GM20000 (cell line): ENCODE data around the gene MYO5B.

Experiments
- DNase-seq: peaks from one replicate; pipeline ENCODE4 v3.0.0; 2012; ENCODE audit warnings: low spot score
- TF ChIP-seq, protein P1 (sequence below): IDR thresholded peaks from 2 replicates; pipeline ENCODE4 v1.5.1; 2012; ENCODE audit warnings: mild to moderate bottlenecking, control low read depth; ENCODE audit errors: extremely low read depth, missing control alignments

Gene MYO5B

DNA sequence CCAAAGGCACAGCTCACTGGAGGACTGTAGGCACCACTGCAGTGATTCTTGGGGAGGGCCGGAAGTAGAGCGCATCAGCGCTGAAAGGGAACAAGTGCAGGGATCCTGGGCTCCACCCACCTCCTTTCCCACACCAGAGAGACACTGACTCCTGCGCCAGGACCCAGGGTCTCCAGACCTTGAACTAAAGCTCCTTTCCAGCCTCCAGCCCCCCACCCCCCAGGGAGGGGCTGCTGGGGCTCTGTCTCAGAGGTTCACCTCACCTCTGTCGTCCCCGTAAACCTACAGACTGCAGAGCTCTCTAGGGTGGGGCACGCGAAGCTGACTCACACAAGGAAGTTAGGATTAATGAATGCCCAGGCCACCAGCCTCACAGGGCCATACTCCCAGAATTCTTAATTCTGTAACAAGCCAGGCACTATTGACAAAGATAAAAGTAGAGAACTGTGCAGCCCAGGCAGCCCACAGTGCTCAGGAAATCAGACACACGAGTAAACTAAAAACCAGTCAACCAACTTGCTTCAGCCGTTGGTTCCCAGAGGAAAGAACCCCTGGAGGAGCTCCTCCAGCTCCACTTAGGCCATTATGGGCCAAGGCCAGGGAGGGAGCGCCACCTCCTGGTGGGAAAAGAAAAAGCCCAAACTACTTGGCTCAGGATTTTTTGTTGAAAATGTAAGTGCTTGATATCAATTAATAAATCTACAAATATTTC is 336.5 kb downstream of the MYO5B start:
- peak; percentile 69 for DNase-seq
- TF ChIP-seq, protein P1, sequence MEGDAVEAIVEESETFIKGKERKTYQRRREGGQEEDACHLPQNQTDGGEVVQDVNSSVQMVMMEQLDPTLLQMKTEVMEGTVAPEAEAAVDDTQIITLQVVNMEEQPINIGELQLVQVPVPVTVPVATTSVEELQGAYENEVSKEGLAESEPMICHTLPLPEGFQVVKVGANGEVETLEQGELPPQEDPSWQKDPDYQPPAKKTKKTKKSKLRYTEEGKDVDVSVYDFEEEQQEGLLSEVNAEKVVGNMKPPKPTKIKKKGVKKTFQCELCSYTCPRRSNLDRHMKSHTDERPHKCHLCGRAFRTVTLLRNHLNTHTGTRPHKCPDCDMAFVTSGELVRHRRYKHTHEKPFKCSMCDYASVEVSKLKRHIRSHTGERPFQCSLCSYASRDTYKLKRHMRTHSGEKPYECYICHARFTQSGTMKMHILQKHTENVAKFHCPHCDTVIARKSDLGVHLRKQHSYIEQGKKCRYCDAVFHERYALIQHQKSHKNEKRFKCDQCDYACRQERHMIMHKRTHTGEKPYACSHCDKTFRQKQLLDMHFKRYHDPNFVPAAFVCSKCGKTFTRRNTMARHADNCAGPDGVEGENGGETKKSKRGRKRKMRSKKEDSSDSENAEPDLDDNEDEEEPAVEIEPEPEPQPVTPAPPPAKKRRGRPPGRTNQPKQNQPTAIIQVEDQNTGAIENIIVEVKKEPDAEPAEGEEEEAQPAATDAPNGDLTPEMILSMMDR = peak; percentile 78

DNA sequence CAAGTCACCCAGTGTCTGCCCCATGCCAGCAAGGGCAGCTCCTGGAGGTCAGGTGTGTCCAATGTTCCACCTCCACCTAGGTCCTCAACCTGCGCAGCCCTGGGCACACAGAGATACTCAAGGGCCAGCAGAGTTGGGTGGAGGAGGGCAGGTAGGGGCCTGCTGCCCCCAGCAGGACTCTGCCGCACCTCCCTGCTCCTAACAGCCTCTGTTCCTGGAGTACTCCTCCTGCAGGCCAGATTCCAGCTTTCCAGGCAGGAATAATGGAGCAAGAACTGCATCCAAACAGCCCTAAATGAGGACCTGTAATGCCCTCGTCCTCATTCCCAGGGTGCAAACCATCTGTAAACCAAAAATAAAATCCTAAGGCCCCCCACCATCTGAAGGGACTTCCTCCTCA is 337.2 kb downstream of the MYO5B start:
- TF ChIP-seq, protein P1 = no peak
- no peak for DNase-seq

DNA sequence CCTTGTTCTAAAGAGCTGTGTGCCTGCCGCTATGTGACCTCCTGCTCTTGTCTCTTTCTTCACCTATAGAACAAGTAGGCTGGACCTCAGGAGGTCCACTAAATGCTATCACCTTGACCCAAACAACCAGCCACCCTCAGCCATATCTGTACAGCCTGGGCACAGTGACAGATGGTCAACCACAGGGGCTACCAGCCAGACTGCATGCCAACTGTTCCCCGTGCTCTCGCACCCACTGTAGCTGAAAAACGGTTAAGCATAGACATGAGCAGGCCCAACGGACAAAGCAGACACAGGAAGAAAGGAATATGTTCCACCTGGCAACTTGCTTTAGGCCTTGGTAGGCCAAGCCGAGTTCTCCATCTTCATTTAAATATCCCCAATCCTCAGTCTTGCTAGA is 338.5 kb downstream of the MYO5B start:
- no peak for DNase-seq
- TF ChIP-seq, protein P1 = no peak

DNA sequence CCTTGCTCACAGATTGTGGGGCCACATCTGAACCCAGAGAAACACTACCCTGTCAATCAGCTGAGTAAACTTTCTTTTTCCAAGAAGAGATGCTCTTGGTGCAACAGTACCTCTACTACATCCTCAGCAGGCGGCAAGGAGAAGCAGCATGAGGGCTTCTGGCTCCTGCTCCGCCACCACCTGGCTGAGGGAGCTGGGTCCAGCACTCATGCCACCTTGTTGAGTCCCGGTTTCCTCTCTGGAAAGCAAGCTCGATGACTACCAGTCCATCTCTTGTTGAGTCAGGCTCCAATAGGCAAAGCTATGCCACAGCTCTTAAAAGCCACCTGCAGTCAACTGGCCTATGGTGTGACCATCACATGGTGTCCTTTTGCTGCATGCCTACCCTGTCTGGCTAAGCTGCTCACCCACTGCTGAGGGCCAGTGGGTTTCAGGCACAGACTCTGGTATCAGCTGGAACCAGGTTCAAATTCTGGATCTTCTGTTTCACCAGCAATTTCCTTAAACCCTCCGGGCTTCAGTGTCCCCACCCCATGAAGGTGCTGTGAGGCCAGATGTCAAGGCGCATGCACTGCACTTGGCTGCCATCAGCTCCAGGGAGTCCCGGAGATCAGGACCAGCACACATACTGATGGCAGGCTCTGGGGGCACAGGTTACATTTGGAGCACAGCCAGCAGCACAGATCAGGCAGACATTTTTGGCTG is 339.1 kb downstream of the MYO5B start:
- TF ChIP-seq, protein P1 = no peak
- no peak for DNase-seq

DNA sequence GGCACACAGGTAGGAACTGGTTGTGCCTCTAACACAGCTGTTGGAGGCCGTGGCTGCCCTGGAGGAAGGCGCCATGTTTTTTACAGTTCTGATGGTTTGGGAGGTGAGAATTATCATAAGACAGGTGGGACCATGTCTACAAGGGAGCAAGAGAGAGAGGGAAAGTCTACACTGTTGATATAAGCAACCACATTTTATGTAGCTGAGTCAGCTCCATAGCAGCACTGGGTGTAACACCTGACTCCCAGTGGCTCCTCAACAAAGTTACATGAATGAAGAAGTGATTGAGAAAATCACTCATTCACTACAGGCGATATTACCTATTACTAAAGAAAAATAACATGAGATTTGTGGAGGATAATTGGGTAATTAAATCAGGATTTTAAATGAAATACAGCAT is 340.3 kb downstream of the MYO5B start:
- DNase-seq = no peak
- TF ChIP-seq, protein P1 = no peak

DNA sequence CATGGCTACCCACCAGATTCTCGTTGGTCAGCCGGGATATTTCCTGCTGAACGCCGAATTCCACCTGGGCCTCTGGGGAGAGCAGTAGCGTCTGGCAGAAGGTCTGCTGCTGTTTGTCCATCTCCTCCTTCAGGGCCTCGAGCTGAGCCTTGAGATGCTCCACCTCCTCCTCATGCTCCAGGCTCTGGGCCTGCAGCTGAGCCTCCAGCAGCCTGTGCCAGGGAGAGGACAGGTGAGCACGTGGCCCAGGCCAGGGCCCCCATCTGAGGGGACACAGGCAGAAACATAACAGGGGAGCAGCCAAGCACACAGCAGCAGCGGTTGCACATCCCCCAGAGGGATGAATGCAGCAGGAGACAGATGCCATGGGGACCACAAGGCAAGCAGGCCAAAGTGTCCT is 341.5 kb downstream of the MYO5B start:
- TF ChIP-seq, protein P1 = no peak
- no peak for DNase-seq

DNA sequence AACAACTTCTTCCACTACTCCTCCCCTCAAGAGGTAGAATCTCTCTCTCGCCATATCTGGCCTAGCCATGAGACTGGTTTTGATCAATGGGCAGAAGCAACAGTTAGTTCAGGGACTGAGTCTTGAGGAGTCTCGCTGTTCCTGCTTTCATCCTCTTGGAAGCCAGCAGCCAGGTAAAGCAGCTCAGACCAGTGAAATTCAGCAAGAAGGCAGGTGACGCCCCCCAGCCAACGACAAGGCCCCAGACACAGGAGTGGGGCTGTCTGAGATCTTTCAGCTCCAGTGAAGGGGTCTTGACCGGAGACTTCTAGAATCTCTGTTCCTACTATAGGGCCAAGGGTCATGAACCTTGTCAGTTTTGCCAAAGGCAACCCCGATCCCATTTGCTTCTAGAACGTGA is 341.9 kb downstream of the MYO5B start:
- TF ChIP-seq, protein P1 = no peak
- no peak for DNase-seq
